Prostate gland (tissue), 2 donors: ENCODE measurements around the gene C1orf167. TPM values are rescaled to one million over a fixed set of nuclear protein-coding genes. Genes with fewer than 3 reads are reported as not detected.
"Not testable (repeated sequence)": the region's sequence is repeated elsewhere in the genome, so short reads cannot be mapped to it uniquely, and the experiment has no call there.

Experiments
- DNase-seq: peaks from one replicate; pipeline ENCODE4 v3.0.0-alpha.2; 2019; ENCODE audit warnings: low spot score
- H3K27ac ChIP-seq, 2 donors: fragments of 200-600 bp; sonication (generic); 2 replicates each; pipeline ENCODE4 v1.5.1; 2017 to 2019
- H3K27me3 ChIP-seq: fragments of 200-600 bp; sonication (generic); replicated peaks from 2 replicates; pipeline ENCODE4 v1.5.1; 2019; ENCODE audit not compliant: insufficient read depth
- H3K36me3 ChIP-seq, 2 donors: fragments of 200-600 bp; sonication (generic); 1 replicate in 1 of 2; 2 replicates in 1 of 2; pipeline versions ENCODE4 v1.5.1 to v1.8.1; 2017 to 2019
- H3K4me1 ChIP-seq: fragments of 200-600 bp; sonication (generic); replicated peaks from 2 replicates; pipeline ENCODE4 v1.5.1; 2019
- H3K4me3 ChIP-seq, 2 donors: fragments of 200-600 bp; sonication (generic); 2 replicates each; pipeline ENCODE4 v1.5.1; 2017 to 2019
- H3K9me3 ChIP-seq: fragments of 200-600 bp; sonication (generic); 2 replicates; pipeline ENCODE4 v1.5.1; 2017
- CTCF ChIP-seq, 4 experiments: fragments of 200-600 bp in 2 of 4; fragments of 450-650 bp in 2 of 4; sonication (generic) in 2 of 4; IDR thresholded peaks; 1 replicate in 3 of 4; 2 replicates in 1 of 4; pipeline ENCODE4 v1.5.1; 2016 to 2019; ENCODE audit warnings: antibody characterized with exemption in 4 of 4, mild to moderate bottlenecking in 2 of 4, moderate library complexity in 2 of 4
- POLR2A ChIP-seq: fragments of 450-650 bp; IDR thresholded peaks from one replicate; pipeline ENCODE4 v1.6.1; 2016; ENCODE audit warnings: antibody characterized with exemption, mild to moderate bottlenecking
- POLR2AphosphoS5 ChIP-seq: sonication (generic); formaldehyde crosslinking; IDR thresholded peaks from one replicate; pipeline ENCODE4 v1.6.1; 2017; ENCODE audit warnings: antibody characterized with exemption
- WGBS: methylation state at CpG from one replicate; pipeline ENCODE4 v1.1.5; 2018; 5-methylcytosine and 5-hydroxymethylcytosine counted together
- intact Hi-C: fragments of 100-400 bp; cut with DNase I; formaldehyde crosslinking; loops from one replicate; pipeline ENCODE4 v1.14.2; 2022
- total RNA-seq, 2 donors: library from RNA; depleted of rRNA; stranded (reverse); fragments of >200 nt; gene quantifications; one replicate each; pipeline ENCODE4 v1.1.0, GENCODE V29; 2016

The C1orf167 gene
- total RNA-seq, 2 donors from 2014 or later = 10.0 TPM; not detected in 1

- intact Hi-C loops = loop anchor here (5.0 kb wide), 2 partner anchors 65 to 145 kb away; partner anchors contain the start of gene AGTRAP
- 32% methylated on average over 6 of the region's 6 CpGs for WGBS
- peaks cover 22% of the 10 kb centered on the region for H3K4me1 ChIP-seq
These were observed 40.6 kb downstream of the C1orf167 start for GRCh38 chr1:11802616-11802972.

GRCh38 chr1:11802973-11803885 is 41.2 kb downstream of the C1orf167 start:
- 5% methylated on average over 27 of the region's 28 CpGs for WGBS
- TF ChIP-seq CTCF (IDR thresholded peaks at IDR 0.05) (peak in 1 of 4 experiments; percentile 5), POLR2AphosphoS5 (peak; percentile 87), POLR2A (peak; percentile 91)
- no peaks in the 10 kb centered on the region for H3K9me3 ChIP-seq
- peak; percentile 86 for DNase-seq
- peak overlapping the region; percentile 28 to 38 for H3K4me3 ChIP-seq
- peaks cover 0 to 3% of the 10 kb centered on the region in 2 donors for H3K36me3 ChIP-seq
- H3K4me1 ChIP-seq = peaks cover 22% of the 10 kb centered on the region
- intact Hi-C loops = loop anchor here (5.0 kb wide), 2 partner anchors 66 to 146 kb away; partner anchors contain the start of gene AGTRAP
- no peaks in the 10 kb centered on the region for H3K27me3 ChIP-seq
- peak overlapping the region; percentile 90 to 97 for H3K27ac ChIP-seq

More at GRCh38 chr1:11802616-11802972, 40.6 kb downstream of the C1orf167 start:
- Histone ChIP-seq H3K36me3 (peaks cover 0 to 3% of the 10 kb centered on the region in 2 donors), H3K9me3 (no peaks in the 10 kb centered on the region), H3K27me3 (no peaks in the 10 kb centered on the region), H3K4me3 (peak overlapping the region; percentile 28 to 38), H3K27ac (peak overlapping the region; percentile 90 to 97)
- TF ChIP-seq CTCF (IDR thresholded peaks at IDR 0.05) = no peak
- no peak for TF ChIP-seq POLR2A
- TF ChIP-seq POLR2AphosphoS5 = no peak
- no peak for DNase-seq

DNA sequence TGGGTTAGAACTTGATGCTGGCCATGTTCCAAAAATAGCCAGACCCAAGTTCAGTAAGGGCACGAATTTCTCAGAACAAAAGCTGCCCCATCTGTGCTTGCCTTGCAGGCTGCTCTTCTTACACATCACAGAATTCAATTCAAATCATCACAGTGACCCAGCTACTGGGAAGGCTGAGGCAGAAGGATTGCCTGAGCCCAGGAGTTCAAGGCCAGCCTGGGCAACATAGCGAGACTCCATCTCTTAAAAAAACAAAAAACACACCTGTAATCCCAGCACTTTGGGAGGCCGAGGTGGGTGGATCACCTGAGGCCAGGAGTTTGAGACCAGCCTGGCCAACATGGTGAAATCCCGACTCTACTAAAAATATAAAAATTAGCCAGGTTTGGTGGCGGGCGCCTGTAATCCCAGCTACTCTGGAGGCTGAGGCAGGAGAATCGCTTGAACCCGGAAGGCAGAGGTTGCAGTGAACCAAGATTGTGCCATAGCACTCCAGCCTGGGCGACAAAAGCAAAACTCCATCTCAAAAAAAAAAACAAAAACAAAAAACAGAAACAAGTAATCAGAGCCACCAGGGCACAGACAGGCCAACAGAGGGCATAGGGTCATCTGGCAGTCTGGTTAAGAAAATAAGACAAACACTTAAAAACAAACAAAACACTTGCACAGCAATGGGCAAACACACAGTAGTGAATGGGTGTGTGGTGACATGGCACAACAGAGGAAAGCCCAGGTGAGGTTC is 42.1 kb downstream of the C1orf167 start:
- 72% methylated on average over 9 of the region's 9 CpGs for WGBS
- peaks cover 22% of the 10 kb centered on the region for H3K4me1 ChIP-seq
- H3K36me3 ChIP-seq, H3K27me3 ChIP-seq, DNase-seq, H3K9me3 ChIP-seq: not testable (repeated sequence)
- peak overlapping the region in 1 of 2 donors; percentile 66 for H3K4me3 ChIP-seq
- peak overlapping the region; percentile 90 to 97 for H3K27ac ChIP-seq
- intact Hi-C loops = loop anchor here (5.0 kb wide), 2 partner anchors 67 to 147 kb away; partner anchors contain the start of gene AGTRAP

GRCh38 chr1:11804666-11805421 is 42.9 kb downstream of the C1orf167 start:
- intact Hi-C loops = loop anchor here (5.0 kb wide), 2 partner anchors 68 to 148 kb away; partner anchors contain the start of gene AGTRAP
- DNase-seq = peak; percentile 53
- 1% methylated on average over 17 of the region's 17 CpGs for WGBS

More at GRCh38 chr1:11804666-11805421, 42.9 kb downstream of the C1orf167 start:
- Histone ChIP-seq H3K9me3 (no peaks in the 10 kb centered on the region), H3K4me1 (peaks cover 22% of the 10 kb centered on the region), H3K4me3 (peak overlapping the region; percentile 66 to 70), H3K36me3 (peaks cover 0 to 3% of the 10 kb centered on the region in 2 donors), H3K27me3 (no peaks in the 10 kb centered on the region), H3K27ac (peak overlapping the region; percentile 90 to 97)
- TF ChIP-seq CTCF (IDR thresholded peaks at IDR 0.05) (no peak), POLR2AphosphoS5 (no peak), POLR2A (no peak)
